H9 (cell line): ENCODE data around the gene TTC13. TPM values are rescaled to one million over a fixed set of nuclear protein-coding genes. Genes with fewer than 3 reads are reported as not detected.

ENCODE experiments used
- DNase-seq: peaks from one replicate; pipeline ENCODE4 v3.0.0-alpha.2; 2017
- H2AFZ ChIP-seq: one replicate; pipeline ENCODE4 v1.6.1; 2013; ENCODE audit warnings: mild to moderate bottlenecking, low read length, control low read depth, moderate library complexity
- H2AK5ac ChIP-seq: 2 replicates; pipeline ENCODE4 v1.6.1; 2013; ENCODE audit warnings: low read length, control low read depth, mixed read lengths; ENCODE audit not compliant: insufficient read length
- H2BK120ac ChIP-seq: one replicate; pipeline ENCODE4 v1.6.1; 2013; ENCODE audit warnings: low read depth, mild to moderate bottlenecking, low read length, control low read depth, inconsistent platforms; ENCODE audit not compliant: poor library complexity, severe bottlenecking
- H2BK12ac ChIP-seq: 2 replicates; pipeline ENCODE4 v1.6.1; 2013; ENCODE audit warnings: low read length, control low read depth, mixed read lengths, low read depth; ENCODE audit not compliant: insufficient read length
- H2BK15ac ChIP-seq: 2 replicates; pipeline ENCODE4 v1.6.1; 2013; ENCODE audit warnings: low read depth, low read length, control low read depth
- H2BK20ac ChIP-seq: one replicate; pipeline ENCODE4 v1.6.1; 2013; ENCODE audit warnings: low read depth, mild to moderate bottlenecking, low read length, control low read depth, inconsistent platforms; ENCODE audit not compliant: poor library complexity, severe bottlenecking
- H2BK5ac ChIP-seq: 2 replicates; pipeline ENCODE4 v1.6.1; 2013; ENCODE audit warnings: low read length, control low read depth, mixed read lengths; ENCODE audit not compliant: insufficient read length
- H3K14ac ChIP-seq: 2 replicates; pipeline ENCODE4 v1.6.1; 2013; ENCODE audit warnings: low read length, control low read depth; ENCODE audit not compliant: insufficient read depth
- H3K18ac ChIP-seq: 2 replicates; pipeline ENCODE4 v1.6.1; 2013; ENCODE audit warnings: low read depth, mild to moderate bottlenecking, mixed read lengths, low read length, control low read depth; ENCODE audit not compliant: insufficient read length
- H3K23ac ChIP-seq: 2 replicates; pipeline ENCODE4 v1.6.1; 2013; ENCODE audit warnings: low read length, control low read depth, mixed read lengths, low read depth; ENCODE audit not compliant: insufficient read length
- H3K23me2 ChIP-seq: 2 replicates; pipeline ENCODE4 v1.6.1; 2013; ENCODE audit warnings: low read depth, mild to moderate bottlenecking, mixed read lengths, low read length, control low read depth; ENCODE audit not compliant: insufficient read length, poor library complexity, severe bottlenecking
- H3K27ac ChIP-seq: 2 replicates; pipeline ENCODE4 v1.5.1; 2013; ENCODE audit warnings: low read length, control low read depth, mixed read lengths, low read depth; ENCODE audit not compliant: insufficient read length
- H3K27me3 ChIP-seq: 2 replicates; pipeline ENCODE4 v1.6.1; 2013; ENCODE audit warnings: low read length, control low read depth, inconsistent platforms; ENCODE audit not compliant: insufficient read depth
- H3K4ac ChIP-seq: 2 replicates; pipeline ENCODE4 v1.6.1; 2013; ENCODE audit warnings: low read depth, mild to moderate bottlenecking, control low read depth, inconsistent platforms, low read length, moderate library complexity
- H3K4me1 ChIP-seq: 2 replicates; pipeline ENCODE4 v1.6.1; 2013; ENCODE audit warnings: low read length, control low read depth, inconsistent platforms; ENCODE audit not compliant: insufficient read depth
- H3K4me2 ChIP-seq: 2 replicates; pipeline ENCODE4 v1.6.1; 2013; ENCODE audit warnings: low read length, control low read depth, mixed read lengths; ENCODE audit not compliant: insufficient read length, insufficient read depth
- H3K56ac ChIP-seq: 2 replicates; pipeline ENCODE4 v1.6.1; 2013; ENCODE audit warnings: low read depth, mild to moderate bottlenecking, mixed read lengths, low read length, control low read depth; ENCODE audit not compliant: insufficient read length
- H3K79me1 ChIP-seq: 2 replicates; pipeline ENCODE4 v1.6.1; 2013; ENCODE audit warnings: low read depth, mild to moderate bottlenecking, moderate library complexity, low read length, control low read depth, inconsistent platforms; ENCODE audit not compliant: insufficient read depth, poor library complexity, severe bottlenecking
- H3K79me2 ChIP-seq: 2 replicates; pipeline ENCODE4 v1.6.1; 2013; ENCODE audit warnings: low read length, control low read depth, inconsistent platforms; ENCODE audit not compliant: insufficient read depth
- H3K9ac ChIP-seq: 2 replicates; pipeline ENCODE4 v1.6.1; 2013; ENCODE audit warnings: low read length, control low read depth, mixed read lengths; ENCODE audit not compliant: insufficient read length; ENCODE audit errors: extremely low read depth
- H3K9me3 ChIP-seq: one replicate; pipeline ENCODE4 v1.6.1; 2013; ENCODE audit warnings: low read depth, low read length, inconsistent platforms; ENCODE audit not compliant: control insufficient read depth
- H3T11ph ChIP-seq: one replicate; pipeline ENCODE4 v1.6.1; 2013; ENCODE audit warnings: mild to moderate bottlenecking, low read length, control low read depth, inconsistent platforms
- H4K20me1 ChIP-seq: one replicate; pipeline ENCODE4 v1.6.1; 2013; ENCODE audit not compliant: control insufficient read depth, insufficient read length, insufficient read depth
- H4K5ac ChIP-seq: 2 replicates; pipeline ENCODE4 v1.6.1; 2013; ENCODE audit warnings: low read depth, mild to moderate bottlenecking, mixed read lengths, low read length, control low read depth; ENCODE audit not compliant: insufficient read length
- H4K8ac ChIP-seq: replicated peaks from 2 replicates; pipeline ENCODE4 v1.6.1; 2013; ENCODE audit warnings: low read length, control low read depth, mixed read lengths, low read depth; ENCODE audit not compliant: insufficient read length
- H4K91ac ChIP-seq: 2 replicates; pipeline ENCODE4 v1.6.1; 2013; ENCODE audit warnings: low read depth, mild to moderate bottlenecking, moderate library complexity, mixed read lengths, low read length, control low read depth; ENCODE audit not compliant: insufficient read length
- H3K27ac Mint-ChIP-seq, 3 experiments: 2 replicates in 2 of 3; 3 replicates in 1 of 3; pipeline ENCODE4 v1.8.0; 2020 to 2021; ENCODE audit warnings: mixed read lengths in 3 of 3, mild to moderate bottlenecking in 1 of 3, moderate library complexity in 1 of 3
- H3K27me3 Mint-ChIP-seq: 2 replicates; pipeline ENCODE4 v1.8.0; 2021; ENCODE audit warnings: low read depth, mild to moderate bottlenecking, moderate library complexity, mixed read lengths
- H3K36me3 Mint-ChIP-seq, 3 experiments: 2 replicates in 2 of 3; 3 replicates in 1 of 3; pipeline ENCODE4 v1.8.0; 2020 to 2021; ENCODE audit warnings: low read depth in 3 of 3, mixed read lengths in 3 of 3; ENCODE audit not compliant: insufficient read depth in 1 of 3
- H3K4me1 Mint-ChIP-seq, 2 experiments: 2 replicates each; pipeline ENCODE4 v1.8.0; 2020; ENCODE audit warnings: mixed read lengths in 2 of 2
- H3K4me3 Mint-ChIP-seq, 2 experiments: 2 replicates in 1 of 2; 3 replicates in 1 of 2; pipeline ENCODE4 v1.8.0; 2020 to 2021; ENCODE audit warnings: mild to moderate bottlenecking in 2 of 2, mixed read lengths in 2 of 2, moderate library complexity in 1 of 2
- H3K9me3 Mint-ChIP-seq, 2 experiments: 2 replicates in 1 of 2; 3 replicates in 1 of 2; pipeline ENCODE4 v1.8.0; 2020; ENCODE audit warnings: mild to moderate bottlenecking in 2 of 2, mixed read lengths in 2 of 2, moderate library complexity in 1 of 2
- WGBS: extraction: QIAGEN DNeasy Blood & Tissue Kit; methylation state at CpG from one replicate; pipeline ENCODE4 v1.1.7; 2013; ENCODE audit warnings: missing lambda C conversion rate, low lambda C conversion rate, mixed read lengths; ENCODE audit not compliant: insufficient read length; ENCODE audit errors: extremely low coverage; 5-methylcytosine and 5-hydroxymethylcytosine counted together
- total RNA-seq: library from RNA; stranded (reverse); gene quantifications from 2 replicates; pipeline ENCODE4 v1.2.1, GENCODE V29; 2021
- TF ChIP-seq, protein P1 (sequence below): fragments of 200-600 bp; sonication (generic); conservative IDR thresholded peaks from 3 replicates; pipeline ENCODE4 v1.8.0; 2021; ENCODE audit warnings: antibody characterized with exemption, mild to moderate bottlenecking

TTC13 gene
- total RNA-seq, 1 experiment from 2014 or later: 7.6 TPM

DNA sequence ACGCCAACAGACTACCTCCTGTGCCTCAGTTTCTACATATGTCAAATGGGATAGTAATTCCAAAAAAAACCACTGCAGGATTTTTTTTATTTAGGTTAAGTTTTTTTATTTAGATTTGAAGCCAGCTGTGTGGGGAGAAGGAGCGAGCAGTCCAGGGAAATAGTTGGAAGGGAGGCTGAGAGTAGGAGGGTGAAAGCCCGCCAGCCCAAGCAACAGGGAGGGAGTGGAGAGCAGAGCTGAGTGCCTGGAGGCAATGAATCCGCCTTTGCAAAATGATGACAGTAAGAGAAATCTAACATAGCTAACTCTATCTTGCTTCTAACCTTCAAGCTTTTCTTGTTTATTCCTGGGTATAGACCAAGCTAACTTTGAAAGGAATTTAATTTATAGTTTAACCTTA lies 94.7 kb downstream of the TTC13 start:
- no peak overlapping the region for H3T11ph ChIP-seq
- no peak overlapping the region for H4K8ac ChIP-seq
- H2AFZ ChIP-seq: no peak overlapping the region
- H2BK12ac ChIP-seq: no peak overlapping the region
- H3K36me3 Mint-ChIP-seq: no peaks in the 10 kb centered on the region; a peak in 2 of 7 replicates
- H3K79me1 ChIP-seq: no peaks in the 10 kb centered on the region
- no peaks in the 10 kb centered on the region for H3K27me3 ChIP-seq
- TF ChIP-seq, protein P1, sequence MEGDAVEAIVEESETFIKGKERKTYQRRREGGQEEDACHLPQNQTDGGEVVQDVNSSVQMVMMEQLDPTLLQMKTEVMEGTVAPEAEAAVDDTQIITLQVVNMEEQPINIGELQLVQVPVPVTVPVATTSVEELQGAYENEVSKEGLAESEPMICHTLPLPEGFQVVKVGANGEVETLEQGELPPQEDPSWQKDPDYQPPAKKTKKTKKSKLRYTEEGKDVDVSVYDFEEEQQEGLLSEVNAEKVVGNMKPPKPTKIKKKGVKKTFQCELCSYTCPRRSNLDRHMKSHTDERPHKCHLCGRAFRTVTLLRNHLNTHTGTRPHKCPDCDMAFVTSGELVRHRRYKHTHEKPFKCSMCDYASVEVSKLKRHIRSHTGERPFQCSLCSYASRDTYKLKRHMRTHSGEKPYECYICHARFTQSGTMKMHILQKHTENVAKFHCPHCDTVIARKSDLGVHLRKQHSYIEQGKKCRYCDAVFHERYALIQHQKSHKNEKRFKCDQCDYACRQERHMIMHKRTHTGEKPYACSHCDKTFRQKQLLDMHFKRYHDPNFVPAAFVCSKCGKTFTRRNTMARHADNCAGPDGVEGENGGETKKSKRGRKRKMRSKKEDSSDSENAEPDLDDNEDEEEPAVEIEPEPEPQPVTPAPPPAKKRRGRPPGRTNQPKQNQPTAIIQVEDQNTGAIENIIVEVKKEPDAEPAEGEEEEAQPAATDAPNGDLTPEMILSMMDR: no peak
- H2BK20ac ChIP-seq: no peak overlapping the region
- H3K9ac ChIP-seq: no peak overlapping the region
- H3K23me2 ChIP-seq: no peaks in the 10 kb centered on the region
- no peak overlapping the region for H3K27ac ChIP-seq
- no peaks in the 10 kb centered on the region for H4K20me1 ChIP-seq
- H3K9me3 ChIP-seq: no peaks in the 10 kb centered on the region
- no peak overlapping the region for H2AK5ac ChIP-seq
- H2BK15ac ChIP-seq: no peak overlapping the region
- H3K4me1 ChIP-seq: no peaks in the 10 kb centered on the region
- no peak for DNase-seq
- no peak overlapping the region for H3K18ac ChIP-seq
- no peak overlapping the region for H4K5ac ChIP-seq
- no peak overlapping the region; a peak in 1 of 7 replicates for H3K27ac Mint-ChIP-seq
- H3K4ac ChIP-seq: no peak overlapping the region
- no peak overlapping the region for H3K23ac ChIP-seq
- no peak overlapping the region for H4K91ac ChIP-seq
- H2BK5ac ChIP-seq: no peak overlapping the region
- H3K14ac ChIP-seq: no peak overlapping the region
- H3K79me2 ChIP-seq: no peaks in the 10 kb centered on the region
- H3K56ac ChIP-seq: no peak overlapping the region
- no CpG with 5 or more reads among the region's 4 CpGs for WGBS
- H3K4me2 ChIP-seq: no peak overlapping the region
- no peak overlapping the region for H2BK120ac ChIP-seq
- peaks cover 11 to 22% of the 10 kb centered on the region in 2 experiments for H3K4me1 Mint-ChIP-seq
- no peak overlapping the region; a peak in 1 of 5 replicates for H3K4me3 Mint-ChIP-seq
- peaks cover 63% of the 10 kb centered on the region for H3K27me3 Mint-ChIP-seq
- H3K9me3 Mint-ChIP-seq: peaks cover 0 to 5% of the 10 kb centered on the region in 2 experiments; a peak in 2 of 5 replicates
